ENCODE data around the gene TARDBP.

TARDBP gene

DNA sequence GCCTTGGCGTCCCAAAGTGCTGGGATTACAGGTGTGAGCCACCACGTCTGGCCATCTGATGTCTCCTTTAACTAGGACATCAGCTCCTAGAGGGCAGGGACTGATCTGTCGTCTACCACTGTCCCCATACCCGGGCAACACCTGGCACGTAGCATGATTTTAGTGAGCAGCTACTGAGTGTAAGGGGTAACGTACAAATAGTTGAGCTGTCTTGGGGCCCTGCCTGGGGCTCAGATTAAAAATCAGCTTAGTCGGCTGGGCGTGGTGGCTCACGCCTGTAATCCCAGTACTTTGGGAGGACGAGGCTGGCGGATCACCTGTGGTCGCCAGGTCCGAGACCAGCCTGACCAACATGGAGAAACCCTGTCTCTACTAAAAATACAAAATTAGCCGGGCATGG is 45.6 kb downstream of the TARDBP start:
- Histone ChIP-seq H3K4me3 (ENCODE audit: low read depth in 1 of 2, low read length in 1 of 2) (no peak overlapping the region), H3K36me3 (no peaks in the 10 kb centered on the region), H3K27me3 (peaks cover 17% of the 10 kb centered on the region), H3K27ac (no peak overlapping the region), H3K4me1 (ENCODE audit: control insufficient read depth in 1 of 2, insufficient read depth in 1 of 2, low read depth in 1 of 2, low read length in 1 of 2) (peaks cover 17 to 19% of the 10 kb centered on the region in 2 experiments), H3K9me3 (no peaks in the 10 kb centered on the region)
- TF ChIP-seq, protein P1, sequence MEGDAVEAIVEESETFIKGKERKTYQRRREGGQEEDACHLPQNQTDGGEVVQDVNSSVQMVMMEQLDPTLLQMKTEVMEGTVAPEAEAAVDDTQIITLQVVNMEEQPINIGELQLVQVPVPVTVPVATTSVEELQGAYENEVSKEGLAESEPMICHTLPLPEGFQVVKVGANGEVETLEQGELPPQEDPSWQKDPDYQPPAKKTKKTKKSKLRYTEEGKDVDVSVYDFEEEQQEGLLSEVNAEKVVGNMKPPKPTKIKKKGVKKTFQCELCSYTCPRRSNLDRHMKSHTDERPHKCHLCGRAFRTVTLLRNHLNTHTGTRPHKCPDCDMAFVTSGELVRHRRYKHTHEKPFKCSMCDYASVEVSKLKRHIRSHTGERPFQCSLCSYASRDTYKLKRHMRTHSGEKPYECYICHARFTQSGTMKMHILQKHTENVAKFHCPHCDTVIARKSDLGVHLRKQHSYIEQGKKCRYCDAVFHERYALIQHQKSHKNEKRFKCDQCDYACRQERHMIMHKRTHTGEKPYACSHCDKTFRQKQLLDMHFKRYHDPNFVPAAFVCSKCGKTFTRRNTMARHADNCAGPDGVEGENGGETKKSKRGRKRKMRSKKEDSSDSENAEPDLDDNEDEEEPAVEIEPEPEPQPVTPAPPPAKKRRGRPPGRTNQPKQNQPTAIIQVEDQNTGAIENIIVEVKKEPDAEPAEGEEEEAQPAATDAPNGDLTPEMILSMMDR (IDR thresholded peaks at IDR 0.05), result no peak

DNA sequence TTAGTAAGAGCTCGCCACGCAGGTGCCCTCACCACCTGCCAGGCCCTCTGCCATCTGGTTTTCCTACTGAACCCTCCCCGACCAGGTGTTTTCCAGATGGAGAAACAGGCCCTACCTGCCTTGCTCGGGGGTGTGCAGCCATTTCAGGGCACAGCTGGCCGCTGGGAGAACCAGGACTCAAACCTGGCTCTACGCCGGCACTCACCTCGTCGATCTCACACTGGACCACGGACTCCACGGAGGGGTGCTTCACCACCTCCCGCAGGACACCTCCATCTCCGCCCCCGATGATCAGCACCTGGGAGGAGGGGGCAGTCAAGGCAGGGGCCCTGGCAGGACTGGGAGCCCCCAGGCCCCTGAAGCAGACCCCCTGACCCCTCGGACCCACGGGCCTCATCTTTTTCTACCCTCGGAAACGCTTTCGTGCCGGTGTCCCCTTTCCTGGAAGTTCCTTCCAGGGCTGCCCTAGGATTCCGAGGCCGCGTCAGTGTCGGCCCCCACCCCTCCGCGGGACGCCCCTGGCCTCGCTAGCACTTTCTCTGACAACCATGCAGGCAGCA is 46.2 kb downstream of the TARDBP start:
- Histone ChIP-seq H3K4me1 (ENCODE audit: control insufficient read depth in 1 of 2, insufficient read depth in 1 of 2, low read depth in 1 of 2, low read length in 1 of 2) (peaks cover 17 to 19% of the 10 kb centered on the region in 2 experiments), H3K4me3 (ENCODE audit: low read depth in 1 of 2, low read length in 1 of 2) (peak overlapping the region in 1 of 2 experiments; percentile 12), H3K27ac (no peak overlapping the region), H3K36me3 (no peaks in the 10 kb centered on the region), H3K27me3 (peaks cover 11% of the 10 kb centered on the region), H3K9me3 (no peaks in the 10 kb centered on the region)
- TF ChIP-seq, protein P1 (IDR thresholded peaks at IDR 0.05), result no peak

DNA sequence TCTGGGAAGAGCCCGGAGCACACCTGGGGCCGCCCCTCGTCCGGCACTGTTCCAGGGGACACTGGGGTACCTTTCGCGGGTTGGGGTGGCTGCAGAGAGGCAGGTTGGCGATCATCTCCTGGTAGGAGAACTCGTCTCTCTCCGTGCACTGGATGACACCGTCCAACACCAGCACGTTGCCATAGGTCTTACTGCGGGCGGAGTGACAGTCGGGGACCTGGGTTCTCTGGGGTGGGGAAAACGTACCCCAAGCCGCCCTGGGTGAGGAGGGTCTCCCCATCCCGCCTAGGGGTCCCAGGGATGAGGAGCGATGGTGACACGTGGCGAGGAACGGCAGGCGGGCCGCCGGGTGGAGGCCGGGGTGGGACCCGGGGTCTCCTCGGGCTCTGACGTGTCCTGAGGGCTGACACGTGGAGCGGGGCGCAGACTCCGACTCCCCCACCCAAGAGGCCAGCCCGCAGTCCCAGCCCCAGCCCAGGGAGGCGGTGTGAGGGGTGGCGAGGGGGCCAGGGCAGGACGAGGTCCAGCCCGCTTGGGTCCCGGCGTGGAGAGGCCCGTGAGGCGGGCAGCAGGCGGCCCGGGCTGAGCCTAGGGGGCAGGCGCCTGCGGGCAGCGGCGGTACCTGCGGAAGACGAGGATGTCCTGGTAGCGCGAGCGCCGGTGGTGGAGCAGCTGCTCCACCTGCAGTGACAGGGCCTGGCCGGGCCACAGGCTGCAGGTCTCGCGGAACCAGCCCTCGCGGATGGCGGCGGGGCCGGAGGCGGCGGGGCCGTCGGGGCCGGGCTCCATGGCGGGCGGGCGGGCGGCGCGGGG is 46.9 kb downstream of the TARDBP start:
- Histone ChIP-seq H3K9me3 (no peaks in the 10 kb centered on the region), H3K4me1 (ENCODE audit: control insufficient read depth in 1 of 2, insufficient read depth in 1 of 2, low read depth in 1 of 2, low read length in 1 of 2) (peaks cover 17 to 19% of the 10 kb centered on the region in 2 experiments), H3K4me3 (ENCODE audit: low read depth in 1 of 2, low read length in 1 of 2) (peak overlapping the region; percentile 60 to 62), H3K27ac (no peak overlapping the region), H3K36me3 (peaks cover 6% of the 10 kb centered on the region), H3K27me3 (peaks cover 9% of the 10 kb centered on the region)
- TF ChIP-seq, protein P1 (IDR thresholded peaks at IDR 0.05), result no peak

DNA sequence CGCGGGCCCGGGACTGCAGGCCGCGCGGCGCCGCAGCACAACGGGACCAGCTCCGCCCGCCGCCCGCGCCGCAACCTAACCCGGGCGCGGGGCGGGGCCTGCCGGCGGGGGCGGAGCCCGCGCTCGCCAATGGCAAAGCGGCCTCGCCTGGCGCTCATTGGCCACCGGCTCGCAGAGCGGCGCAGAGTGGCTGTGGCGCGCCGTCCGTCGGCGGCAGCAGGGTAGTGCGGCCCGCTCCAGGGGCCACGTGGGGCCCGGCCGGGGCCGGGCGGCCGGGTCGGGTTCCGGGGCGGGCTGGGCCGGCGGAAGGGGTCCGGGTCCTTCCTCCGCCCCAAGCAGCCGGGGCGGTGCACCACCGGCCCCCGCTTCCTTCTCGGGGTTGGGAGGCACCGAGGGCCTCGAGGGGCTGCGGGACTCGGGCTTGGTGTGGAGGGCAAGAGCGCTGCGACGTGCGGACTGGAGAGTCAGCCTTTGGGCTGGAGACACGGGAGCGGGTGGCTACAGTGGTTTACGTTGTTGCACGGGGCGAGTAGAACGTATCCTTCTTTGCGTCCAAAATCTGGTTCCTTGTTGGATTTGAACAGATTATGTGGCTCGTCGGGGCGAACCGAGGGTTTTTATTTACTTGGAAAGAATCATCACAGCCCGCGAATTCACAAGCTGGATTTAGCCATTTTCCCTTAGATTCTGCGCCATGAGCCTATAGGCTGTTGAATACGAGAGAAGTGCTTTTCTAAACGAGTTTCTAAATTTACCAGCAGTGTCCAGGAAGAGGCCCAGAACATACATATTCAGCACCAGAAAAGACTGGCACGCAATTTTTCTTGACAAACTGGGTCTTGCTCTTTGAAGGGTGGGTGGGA is 47.7 kb downstream of the TARDBP start, which contains the start of gene SRM:
Gene SRM (minus strand): TSS at position 51 of the 863 bp plus-strand sequence. CDS start 75 bp downstream, outside the sequence.
- Histone ChIP-seq H3K36me3 (peaks cover 10% of the 10 kb centered on the region), H3K4me1 (ENCODE audit: control insufficient read depth in 1 of 2, insufficient read depth in 1 of 2, low read depth in 1 of 2, low read length in 1 of 2) (peaks cover 17 to 19% of the 10 kb centered on the region in 2 experiments), H3K27ac (peak within 1 kb of the TSS; percentile 11), H3K4me3 (ENCODE audit: low read depth in 1 of 2, low read length in 1 of 2) (peak within 1 kb of the TSS; percentile 60 to 72), H3K27me3 (peaks cover 9% of the 10 kb centered on the region), H3K9me3 (no peaks in the 10 kb centered on the region)
- TF ChIP-seq, protein P1 (IDR thresholded peaks at IDR 0.05), result peak; percentile 74

DNA sequence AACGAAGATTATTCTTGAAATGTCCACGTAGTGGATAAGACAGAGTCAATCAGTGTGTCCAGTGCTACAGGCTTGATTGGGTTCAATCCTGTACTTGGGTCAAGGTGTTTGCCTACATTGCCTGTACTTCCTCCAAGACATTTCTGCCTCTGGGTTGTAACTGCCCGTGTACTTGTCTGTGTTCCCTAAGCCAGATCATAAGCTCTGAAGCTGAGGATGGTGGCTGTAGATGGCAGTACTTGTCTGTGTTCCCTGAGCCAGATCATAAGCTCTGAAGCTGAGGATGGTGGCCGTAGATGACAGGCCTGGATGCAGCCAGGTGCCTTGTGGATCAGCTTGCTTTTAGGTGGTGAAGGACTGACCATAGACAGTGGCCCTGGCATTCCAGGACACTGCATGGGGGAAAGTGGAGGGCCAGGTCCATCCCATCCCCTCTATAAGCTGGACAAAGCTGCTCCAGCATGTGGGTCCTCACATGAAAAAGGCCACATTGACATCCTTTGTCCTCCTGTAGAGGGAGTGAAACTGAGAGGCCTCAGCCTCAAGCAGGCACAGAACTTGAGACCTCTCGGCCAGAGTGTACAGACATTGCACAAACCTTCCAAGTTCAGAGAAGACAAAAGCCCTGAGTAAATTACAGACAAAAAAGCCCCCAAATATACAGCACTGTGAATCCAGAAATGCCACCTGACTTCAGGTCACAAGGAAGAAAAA is 49.4 kb downstream of the TARDBP start:
- H3K36me3 ChIP-seq, result peaks cover 26% of the 10 kb centered on the region
- TF ChIP-seq, protein P1 (IDR thresholded peaks at IDR 0.05), result no peak
- H3K4me1 ChIP-seq (ENCODE audit: control insufficient read depth in 1 of 2, insufficient read depth in 1 of 2, low read depth in 1 of 2, low read length in 1 of 2), result peaks cover 17 to 19% of the 10 kb centered on the region in 2 experiments
- no peak overlapping the region for H3K4me3 ChIP-seq (ENCODE audit: low read depth in 1 of 2, low read length in 1 of 2)
- peaks cover 9% of the 10 kb centered on the region for H3K27me3 ChIP-seq
- H3K27ac ChIP-seq, result no peak overlapping the region
- H3K9me3 ChIP-seq, result no peaks in the 10 kb centered on the region

Data from neutrophil (primary cell).